H1 (cell line): ENCODE results near the gene RAB21. TPM values are rescaled to one million over a fixed set of nuclear protein-coding genes. Genes with fewer than 3 reads are reported as not detected.

ENCODE experiments used
- CTCF ChIA-PET: fragments of 300-600 bp; sonication (Branson Sonifier 250); formaldehyde crosslinking; loops from one replicate; lab custom pipeline; 2021; ENCODE audit not compliant: partially characterized antibody; lab: Charles Lee
- POLR2A ChIA-PET: fragments of 300-600 bp; sonication (Branson Sonifier 250); formaldehyde crosslinking; loops from one replicate; lab custom pipeline; 2021; ENCODE audit warnings: inconsistent platforms; ENCODE audit not compliant: partially characterized antibody; lab: Charles Lee
- DNase-seq, 2 experiments: peaks; one replicate each; pipeline versions ENCODE4 v3.0.0 to v3.0.0-alpha.2; 2010 to 2022; ENCODE audit warnings: low spot score in 2 of 2, low read depth in 1 of 2, mixed read lengths in 1 of 2
- FAIRE-seq: peaks from 2 replicates; lab custom pipeline; 2011; peaks lifted over from hg19 to GRCh38; lab: Jason Lieb, UNC
- H2AFZ ChIP-seq: 2 replicates; pipeline ENCODE4 v1.8.1; 2012; ENCODE audit warnings: low read length, inconsistent platforms
- H2AK5ac ChIP-seq: 2 replicates; pipeline ENCODE4 v1.6.1; 2013; ENCODE audit warnings: low read depth, low read length
- H2BK120ac ChIP-seq: replicated peaks from 2 replicates; pipeline ENCODE3; 2013; ENCODE audit warnings: low read depth, low read length, inconsistent platforms
- H2BK12ac ChIP-seq: 2 replicates; pipeline ENCODE4 v1.6.1; 2013; ENCODE audit warnings: low read depth, low read length
- H2BK15ac ChIP-seq: 2 replicates; pipeline ENCODE4 v1.6.1; 2013; ENCODE audit warnings: low read length
- H2BK20ac ChIP-seq: 2 replicates; pipeline ENCODE4 v1.6.1; 2013; ENCODE audit warnings: low read length
- H2BK5ac ChIP-seq: 2 replicates; pipeline ENCODE4 v1.6.1; 2013; ENCODE audit warnings: low read depth, low read length
- H3K14ac ChIP-seq: 2 replicates; pipeline ENCODE4 v1.6.1; 2013; ENCODE audit warnings: inconsistent platforms; ENCODE audit not compliant: insufficient read length
- H3K18ac ChIP-seq: 2 replicates; pipeline ENCODE4 v1.6.1; 2013; ENCODE audit warnings: low read length; ENCODE audit errors: extremely low read depth
- H3K23ac ChIP-seq: 2 replicates; pipeline ENCODE4 v1.6.1; 2013; ENCODE audit warnings: inconsistent platforms; ENCODE audit not compliant: insufficient read length
- H3K23me2 ChIP-seq: 2 replicates; pipeline ENCODE4 v1.6.1; 2013; ENCODE audit warnings: low read depth, low read length
- H3K27ac ChIP-seq: 2 replicates; pipeline ENCODE4 v1.6.1; 2011; ENCODE audit warnings: low read depth, low read length, inconsistent platforms
- H3K27me3 ChIP-seq, 4 experiments: replicated peaks in 1 of 4; 1 replicate in 1 of 4; 2 replicates in 3 of 4; pipeline versions ENCODE4 v1.6.1 to v1.8.1; 2011 to 2013; ENCODE audit warnings: low read length in 3 of 4, mild to moderate bottlenecking in 3 of 4, inconsistent platforms in 2 of 4, mixed read lengths in 2 of 4, moderate library complexity in 1 of 4; ENCODE audit not compliant: control insufficient read depth in 3 of 4, insufficient read depth in 3 of 4; ENCODE audit errors: extremely low read depth in 1 of 4
- H3K36me3 ChIP-seq, 4 experiments: 2 replicates each; pipeline versions ENCODE4 v1.6.1 to v1.8.1; 2011 to 2013; ENCODE audit warnings: mild to moderate bottlenecking in 4 of 4, low read length in 3 of 4, moderate library complexity in 2 of 4, control low read depth in 1 of 4, inconsistent platforms in 1 of 4; ENCODE audit not compliant: insufficient read depth in 4 of 4, control insufficient read depth in 2 of 4
- H3K4ac ChIP-seq: replicated peaks from 2 replicates; pipeline ENCODE3; 2013; ENCODE audit warnings: low read length, low read depth, mixed read lengths, inconsistent platforms; ENCODE audit not compliant: insufficient read length
- H3K4me1 ChIP-seq, 4 experiments: replicated peaks in 1 of 4; 1 replicate in 1 of 4; 2 replicates in 3 of 4; pipeline versions ENCODE4 v1.6.1 to v1.8.1; 2011 to 2013; ENCODE audit warnings: low read length in 3 of 4, inconsistent platforms in 2 of 4, mixed read lengths in 1 of 4; ENCODE audit not compliant: insufficient read depth in 4 of 4, control insufficient read depth in 3 of 4
- H3K4me2 ChIP-seq, 2 experiments: 2 replicates each; pipeline versions ENCODE4 v1.6.1 to v1.8.1; 2011 to 2013; ENCODE audit warnings: low read depth in 2 of 2, low read length in 2 of 2, control low read depth in 1 of 2, inconsistent platforms in 1 of 2, mild to moderate bottlenecking in 1 of 2; ENCODE audit not compliant: insufficient read depth in 1 of 2
- H3K4me3 ChIP-seq, 4 experiments: fragments of 200-600, 300-600 bp in 1 of 4; sonication (generic), shearing (Covaris generic), sonication (Bioruptor Twin) in 1 of 4; 2 replicates each; pipeline versions ENCODE4 v1.5.1 to v1.8.1; 2011 to 2016; ENCODE audit warnings: low read length in 4 of 4, low read depth in 3 of 4, control low read depth in 2 of 4, inconsistent platforms in 2 of 4, mild to moderate bottlenecking in 2 of 4, mixed read lengths in 1 of 4, moderate library complexity in 1 of 4; ENCODE audit not compliant: insufficient read depth in 2 of 4; ENCODE audit errors: extremely low read depth in 1 of 4
- H3K56ac ChIP-seq: replicated peaks from 2 replicates; pipeline ENCODE3; 2013; ENCODE audit warnings: low read depth, mild to moderate bottlenecking, mixed read lengths, low read length, inconsistent platforms; ENCODE audit not compliant: insufficient read length
- H3K79me1 ChIP-seq: 2 replicates; pipeline ENCODE4 v1.6.1; 2013; ENCODE audit warnings: low read depth, low read length, control low read depth
- H3K79me2 ChIP-seq, 2 experiments: 2 replicates each; pipeline versions ENCODE4 v1.6.1 to v1.8.1; 2012 to 2013; ENCODE audit warnings: low read length in 2 of 2, mild to moderate bottlenecking in 2 of 2, inconsistent platforms in 1 of 2; ENCODE audit not compliant: insufficient read depth in 2 of 2, control insufficient read depth in 1 of 2
- H3K9ac ChIP-seq, 4 experiments: replicated peaks in 1 of 4; 1 replicate in 1 of 4; 2 replicates in 3 of 4; pipeline versions ENCODE4 v1.6.1 to v1.8.1; 2011 to 2013; ENCODE audit warnings: low read depth in 3 of 4, low read length in 3 of 4, control low read depth in 2 of 4, mild to moderate bottlenecking in 2 of 4, moderate library complexity in 2 of 4, inconsistent platforms in 1 of 4; ENCODE audit errors: extremely low read depth in 1 of 4
- H3K9me3 ChIP-seq, 2 experiments: 2 replicates each; pipeline versions ENCODE4 v1.6.1 to v1.8.1; 2012 to 2013; ENCODE audit warnings: mild to moderate bottlenecking in 2 of 2, moderate library complexity in 2 of 2, control low read depth in 1 of 2, inconsistent platforms in 1 of 2, low read depth in 1 of 2, low read length in 1 of 2, mixed read lengths in 1 of 2; ENCODE audit not compliant: insufficient read depth in 2 of 2
- H4K20me1 ChIP-seq, 2 experiments: replicated peaks in 1 of 2; 2 replicates each; pipeline versions ENCODE3 to v1.8.1; 2011 to 2013; ENCODE audit warnings: inconsistent platforms in 2 of 2, low read length in 2 of 2, mild to moderate bottlenecking in 1 of 2; ENCODE audit not compliant: insufficient read depth in 2 of 2, control insufficient read depth in 1 of 2
- H4K5ac ChIP-seq: 2 replicates; pipeline ENCODE4 v1.6.1; 2013; ENCODE audit warnings: low read length, low read depth, mixed read lengths, inconsistent platforms; ENCODE audit not compliant: insufficient read length
- H4K8ac ChIP-seq: 2 replicates; pipeline ENCODE4 v1.8.0; 2013; ENCODE audit warnings: mild to moderate bottlenecking, moderate library complexity, low read length, inconsistent platforms; ENCODE audit not compliant: insufficient read depth; ENCODE audit errors: extremely low read depth
- H4K91ac ChIP-seq: replicated peaks from 2 replicates; pipeline ENCODE3; 2013; ENCODE audit warnings: low read length, mixed read lengths, inconsistent platforms; ENCODE audit not compliant: insufficient read length
- BRCA1 ChIP-seq: IDR thresholded peaks from 2 replicates; pipeline ENCODE4 v1.6.1; 2012; ENCODE audit warnings: low read depth, low read length, improper control_type of control experiment
- CBX5 ChIP-seq: fragments of 300-800, 300-1000 bp; sonication (generic); IDR thresholded peaks from 2 replicates; pipeline ENCODE4 v1.7.1; 2016; ENCODE audit warnings: antibody characterized with exemption, low read length, low read depth
- CHD2 ChIP-seq: IDR thresholded peaks from 2 replicates; pipeline ENCODE4 v1.6.1; 2012; ENCODE audit warnings: low read length, improper control_type of control experiment
- EZH2 ChIP-seq: fragments of 200-600 bp; sonication (generic); IDR thresholded peaks from 2 replicates; pipeline ENCODE4 v1.7.1; 2012; ENCODE audit warnings: low read depth, mild to moderate bottlenecking, moderate library complexity, low read length, inconsistent platforms; ENCODE audit not compliant: severe bottlenecking
- FOSL1 ChIP-seq: IDR thresholded peaks from 2 replicates; pipeline ENCODE4 v1.6.1; 2011; ENCODE audit warnings: mild to moderate bottlenecking, low read depth, low read length, moderate library complexity; ENCODE audit not compliant: insufficient read depth
- MAFK ChIP-seq: IDR thresholded peaks from 2 replicates; pipeline ENCODE4 v1.6.1; 2012; ENCODE audit warnings: low read depth, mild to moderate bottlenecking, improper control_type of control experiment, low read length
- MAX ChIP-seq: IDR thresholded peaks from 2 replicates; pipeline ENCODE4 v1.6.1; 2012; ENCODE audit warnings: inconsistent platforms
- POLR2AphosphoS5 ChIP-seq: IDR thresholded peaks from 2 replicates; pipeline ENCODE4 v1.6.1; 2011; ENCODE audit warnings: low read depth, low read length
- RNF2 ChIP-seq: fragments of 200-900, 300-1000 bp; sonication (generic); IDR thresholded peaks from 2 replicates; pipeline ENCODE4 v1.7.1; 2016; ENCODE audit warnings: borderline replicate concordance, low read depth, mild to moderate bottlenecking, antibody characterized with exemption, low read length; ENCODE audit not compliant: poor library complexity, severe bottlenecking; ENCODE audit errors: missing control alignments
- SP1 ChIP-seq: IDR thresholded peaks from 2 replicates; pipeline ENCODE4 v1.6.1; 2011; ENCODE audit warnings: low read depth, low read length
- SP2 ChIP-seq: IDR thresholded peaks from 2 replicates; pipeline ENCODE4 v1.6.1; 2012; ENCODE audit warnings: mild to moderate bottlenecking, low read length, inconsistent platforms
- SP4 ChIP-seq: IDR thresholded peaks from 2 replicates; pipeline ENCODE4 v1.6.1; 2012; ENCODE audit warnings: low read length, inconsistent platforms
- WGBS, 2 experiments: shearing (Covaris generic) in 1 of 2; methylation state at CpG; one replicate each; pipeline versions ENCODE4 v1.1.6 to v1.1.7; 2013 to 2015; ENCODE audit warnings: low lambda C conversion rate in 2 of 2, mixed read lengths in 2 of 2, inconsistent platforms in 1 of 2, low coverage in 1 of 2, missing lambda C conversion rate in 1 of 2; ENCODE audit not compliant: insufficient replicate concordance in 2 of 2, insufficient coverage in 1 of 2, insufficient read length in 1 of 2; ENCODE audit errors: extremely low coverage in 1 of 2, missing lambda C conversion rate in 1 of 2; 5-methylcytosine and 5-hydroxymethylcytosine counted together
- polyA plus RNA-seq, 7 experiments: library from polyadenylated mRNA; depleted of rRNA in 3 of 7; stranded (reverse) in 5 of 7; unstranded in 2 of 7; fragments of >200 nt in 5 of 7; fragments of 200-250 nt in 2 of 7; gene quantifications; 1 replicate in 5 of 7; 2 replicates in 1 of 7; 4 replicates in 1 of 7; pipeline versions ENCODE4 v1.2.1 to v1.2.3, GENCODE V29; 2011 to 2013; ENCODE audit warnings: missing spikeins in 2 of 7, mixed read lengths in 2 of 7
- total RNA-seq: library from RNA; stranded (reverse); fragmentation: NEBNext Ultra II Directional; extraction: Animal tissue kit (Norgen Biotek cat#: 25700); gene quantifications from 2 replicates; pipeline ENCODE4 v1.2.1, GENCODE V29; 2021
- TF ChIP-seq, protein P1 (sequence below): IDR thresholded peaks from 2 replicates; pipeline ENCODE4 v1.6.1; 2012; ENCODE audit warnings: low read length, inconsistent platforms

RAB21 gene
- total and polyA plus RNA-seq, 2 of the 8 experiments (the other 6 are each of a cell fraction or from before 2014, with no cell fraction given) = 1.2 to 47.2 TPM

GRCh38 chr12:71797531-71797930 is 42.9 kb downstream of the RAB21 start:
- Histone ChIP-seq H3K23me2 (no peaks in the 10 kb centered on the region; the same call in 1 of the 2 replicates), H3K27ac (no peak overlapping the region), H2BK12ac (no peak overlapping the region), H3K9me3 (no peaks in the 10 kb centered on the region), H4K8ac (no peak overlapping the region), H3K4me2 (no peak overlapping the region), H3K27me3 (no peaks in the 10 kb centered on the region), H3K36me3 (no peaks in the 10 kb centered on the region), H2BK15ac (no peak overlapping the region), H3K18ac (no peak overlapping the region), H3K14ac (no peak overlapping the region), H3K4me3 (no peak overlapping the region), H3K4ac (no peak overlapping the region), H3K9ac (no peak overlapping the region), H3K79me2 (no peaks in the 10 kb centered on the region), H2BK20ac (no peak overlapping the region), H4K20me1 (no peaks in the 10 kb centered on the region), H3K79me1 (no peaks in the 10 kb centered on the region), H3K4me1 (no peaks in the 10 kb centered on the region), H2AFZ (no peak overlapping the region), H2AK5ac (no peak overlapping the region), H3K23ac (no peak overlapping the region), H4K91ac (no peak overlapping the region), H2BK120ac (no peak overlapping the region), H2BK5ac (no peak overlapping the region), H3K56ac (no peak overlapping the region), H4K5ac (no peak overlapping the region)
- ChIA-PET CTCF (interaction anchor here (1.2 to 1.9 kb wide), 2 partner anchors 18 to 141 kb away, joined by 3 to 7 read pairs; partner anchors contain the start of gene TPH2), POLR2A (no interaction called here)
- FAIRE-seq (no peak), DNase-seq (no peak)
- 67% methylated on average over 1 of the region's 1 CpG; no CpG with 5 or more reads in 1 of the 2 experiments for WGBS, 2 experiments
- TF ChIP-seq SP2 = no peak
- TF ChIP-seq, protein P1, sequence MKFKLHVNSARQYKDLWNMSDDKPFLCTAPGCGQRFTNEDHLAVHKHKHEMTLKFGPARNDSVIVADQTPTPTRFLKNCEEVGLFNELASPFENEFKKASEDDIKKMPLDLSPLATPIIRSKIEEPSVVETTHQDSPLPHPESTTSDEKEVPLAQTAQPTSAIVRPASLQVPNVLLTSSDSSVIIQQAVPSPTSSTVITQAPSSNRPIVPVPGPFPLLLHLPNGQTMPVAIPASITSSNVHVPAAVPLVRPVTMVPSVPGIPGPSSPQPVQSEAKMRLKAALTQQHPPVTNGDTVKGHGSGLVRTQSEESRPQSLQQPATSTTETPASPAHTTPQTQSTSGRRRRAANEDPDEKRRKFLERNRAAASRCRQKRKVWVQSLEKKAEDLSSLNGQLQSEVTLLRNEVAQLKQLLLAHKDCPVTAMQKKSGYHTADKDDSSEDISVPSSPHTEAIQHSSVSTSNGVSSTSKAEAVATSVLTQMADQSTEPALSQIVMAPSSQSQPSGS = no peak
- no peak for TF ChIP-seq FOSL1
- no peak for TF ChIP-seq CHD2
- no peak for TF ChIP-seq MAFK
- TF ChIP-seq EZH2 = no peak
- no peak for TF ChIP-seq RNF2
- TF ChIP-seq BRCA1 = no peak
- no peak for TF ChIP-seq SP4
- TF ChIP-seq MAX = no peak
- TF ChIP-seq SP1 = no peak
- no peak for TF ChIP-seq POLR2AphosphoS5
- TF ChIP-seq CBX5 = no peak
